ENCODE measurements around the gene SATB2.

GRCh38 chr2:199279146-199279545, 178.6 kb downstream of the SATB2 start:
- TF ChIP-seq CTCF (IDR thresholded peaks at IDR 0.05): no peak
- TF ChIP-seq POLR2A (IDR thresholded peaks at IDR 0.05): no peak
- TF ChIP-seq POLR2AphosphoS5 (IDR thresholded peaks at IDR 0.05): no peak

Measured in prostate gland (tissue), 2 donors.